GM18951 (cell line): ENCODE results near the gene SHISAL1.
"Not testable (repeated sequence)": the region's sequence is repeated elsewhere in the genome, so short reads cannot be mapped to it uniquely, and the experiment has no call there.

Experiments used
- POLR2A ChIP-seq: IDR thresholded peaks from 4 replicates; pipeline ENCODE4 v1.6.1; 2011; ENCODE audit warnings: mild to moderate bottlenecking; ENCODE audit not compliant: insufficient read length, insufficient read depth; ENCODE audit errors: extremely low read depth
- in situ Hi-C: fragments of 300-500 bp; cut with MboI; formaldehyde crosslinking; loops from one replicate; pipeline ENCODE4 v1.12.0; 2022; ENCODE audit warnings: low sequenced_read_pairs, mixed read lengths, inconsistent platforms; ENCODE audit not compliant: unreplicated experiment

The SHISAL1 gene

GRCh38 chr22:44328762-44329161, 16.0 kb upstream of the SHISAL1 start:
- in situ Hi-C loops, result no loop called here
- no peak for TF ChIP-seq POLR2A

GRCh38 chr22:44328326-44328725, 15.6 kb upstream of the SHISAL1 start:
- TF ChIP-seq POLR2A, result no peak
- in situ Hi-C loops, result no loop called here

- in situ Hi-C loops, result no loop called here
Observed at GRCh38 chr22:44326491-44326885, 13.7 kb upstream of the SHISAL1 start.

GRCh38 chr22:44325718-44326490, 13.2 kb upstream of the SHISAL1 start:
- no peak for TF ChIP-seq POLR2A
- in situ Hi-C loops, result no loop called here

More at GRCh38 chr22:44326491-44326885, 13.7 kb upstream of the SHISAL1 start:
- TF ChIP-seq POLR2A, result no peak

GRCh38 chr22:44323140-44323790, 10.5 kb upstream of the SHISAL1 start:
- in situ Hi-C loops, result not testable (repeated sequence)

- TF ChIP-seq POLR2A, result no peak
Observed at GRCh38 chr22:44319685-44320084, 6.9 kb upstream of the SHISAL1 start.

GRCh38 chr22:44318751-44319150, 6.0 kb upstream of the SHISAL1 start:
- in situ Hi-C loops, result no loop called here
- TF ChIP-seq POLR2A, result no peak

More at GRCh38 chr22:44319685-44320084, 6.9 kb upstream of the SHISAL1 start:
- in situ Hi-C loops, result no loop called here

- in situ Hi-C loops, result no loop called here
- TF ChIP-seq POLR2A, result no peak
Observed at GRCh38 chr22:44317886-44318637, 5.3 kb upstream of the SHISAL1 start.

GRCh38 chr22:44317123-44317444, 4.3 kb upstream of the SHISAL1 start:
- TF ChIP-seq POLR2A, result no peak
- in situ Hi-C loops, result no loop called here

GRCh38 chr22:44316393-44317122, 3.8 kb upstream of the SHISAL1 start:
- in situ Hi-C loops, result no loop called here
- no peak for TF ChIP-seq POLR2A

GRCh38 chr22:44314425-44315067, 1.8 kb upstream of the SHISAL1 start:
- TF ChIP-seq POLR2A, result no peak
- in situ Hi-C loops, result no loop called here

GRCh38 chr22:44313385-44314006, 745 bp upstream of the SHISAL1 start:
- in situ Hi-C loops, result no loop called here
- no peak for TF ChIP-seq POLR2A
